Stimulated activated CD4-positive, alpha-beta T cell treated with anti-CD3 and anti-CD28 coated beads, Interleukin-12 subunit alpha, Interleukin-12 subunit beta, amount 100 ng/mL, for 48 hours (primary cell): Measurements from ENCODE around the gene SPATA7.

Source experiments
- DNase-seq, 3 donors: peaks; one replicate each; pipeline ENCODE4 v3.0.0-alpha.2; 2020; ENCODE audit warnings: low read depth in 2 of 3, low spot score in 1 of 3

SPATA7 gene

GRCh38 chr14:88417594-88417993, 32.1 kb downstream of the SPATA7 start:
- DNase-seq: no peak

- no peak for DNase-seq
Measured at GRCh38 chr14:88420187-88420586, 34.7 kb downstream of the SPATA7 start.

- DNase-seq: no peak
Measured at GRCh38 chr14:88421286-88421685, 35.8 kb downstream of the SPATA7 start.

- no peak for DNase-seq
Measured at GRCh38 chr14:88422047-88422446, 36.6 kb downstream of the SPATA7 start.

- peak in 1 of 3 donors; percentile 1 for DNase-seq
Measured at GRCh38 chr14:88422919-88423650, 37.6 kb downstream of the SPATA7 start.

GRCh38 chr14:88424573-88424972, 39.1 kb downstream of the SPATA7 start:
- DNase-seq: no peak

GRCh38 chr14:88426271-88426670, 40.8 kb downstream of the SPATA7 start:
- no peak for DNase-seq

GRCh38 chr14:88430976-88431375, 45.5 kb downstream of the SPATA7 start:
- DNase-seq: no peak

- DNase-seq: no peak
Measured at GRCh38 chr14:88437658-88438057, 52.2 kb downstream of the SPATA7 start.

GRCh38 chr14:88439088-88439487, 53.6 kb downstream of the SPATA7 start:
- no peak for DNase-seq

GRCh38 chr14:88452231-88452630, 66.8 kb downstream of the SPATA7 start:
- no peak for DNase-seq

GRCh38 chr14:88454886-88455285, 69.4 kb downstream of the SPATA7 start:
- DNase-seq: no peak

GRCh38 chr14:88463318-88463717, 77.9 kb downstream of the SPATA7 start:
- peak in 1 of 3 donors; percentile 27 for DNase-seq

- no peak for DNase-seq
Measured at GRCh38 chr14:88468406-88468805, 82.9 kb downstream of the SPATA7 start.

- DNase-seq: no peak
Measured at GRCh38 chr14:88470542-88471440, 85.3 kb downstream of the SPATA7 start.

- no peak for DNase-seq
Measured at GRCh38 chr14:88473791-88474190, 88.3 kb downstream of the SPATA7 start.

GRCh38 chr14:88476214-88476774, 90.8 kb downstream of the SPATA7 start:
- no peak for DNase-seq

GRCh38 chr14:88476825-88477224, 91.4 kb downstream of the SPATA7 start:
- DNase-seq: no peak

- DNase-seq: no peak
Measured at GRCh38 chr14:88477513-88478250, 92.2 kb downstream of the SPATA7 start.

- no peak for DNase-seq
Measured at GRCh38 chr14:88478931-88479330, 93.5 kb downstream of the SPATA7 start.

GRCh38 chr14:88479574-88479987, 94.1 kb downstream of the SPATA7 start:
- no peak for DNase-seq
